ENCODE results near the gene PIGQ. TPM values are rescaled to one million over a fixed set of nuclear protein-coding genes. Genes with fewer than 3 reads are reported as not detected.

Gene PIGQ
- polyA plus RNA-seq (ENCODE audit: insufficient read length in 3 of 3): 10 to 100 TPM; 49.8 to 55.6 (median 50.4) TPM

- DNase-seq (ENCODE audit: low read depth in 3 of 3, low spot score in 2 of 3): no peak
Measured at GRCh38 chr16:569445-570254, at the start of gene PIGQ. TSS of gene PIGQ (plus strand) at chr16:569968. CDS start at chr16:574075, 4,107 bp downstream.

- DNase-seq (ENCODE audit: low read depth in 3 of 3, low spot score in 2 of 3): no peak
Measured at GRCh38 chr16:520847-521246, 48.9 kb upstream of the PIGQ start.

GRCh38 chr16:521381-522210 lies 48.2 kb upstream of the PIGQ start:
- DNase-seq (ENCODE audit: low read depth in 3 of 3, low spot score in 2 of 3): no peak

- DNase-seq (ENCODE audit: low read depth in 3 of 3, low spot score in 2 of 3): no peak
Measured at GRCh38 chr16:522320-523096, 47.3 kb upstream of the PIGQ start.

- DNase-seq (ENCODE audit: low read depth in 3 of 3, low spot score in 2 of 3): no peak
Measured at GRCh38 chr16:523097-523741, 46.5 kb upstream of the PIGQ start.

GRCh38 chr16:524274-525040 lies 45.3 kb upstream of the PIGQ start:
- no peak for DNase-seq (ENCODE audit: low read depth in 3 of 3, low spot score in 2 of 3)

- DNase-seq (ENCODE audit: low read depth in 3 of 3, low spot score in 2 of 3): no peak
Measured at GRCh38 chr16:525123-525519, 44.6 kb upstream of the PIGQ start.

GRCh38 chr16:525520-526180 lies 44.1 kb upstream of the PIGQ start:
- no peak for DNase-seq (ENCODE audit: low read depth in 3 of 3, low spot score in 2 of 3)

- DNase-seq (ENCODE audit: low read depth in 3 of 3, low spot score in 2 of 3): no peak
Measured at GRCh38 chr16:526181-527014, 43.4 kb upstream of the PIGQ start.

GRCh38 chr16:527015-527903 lies 42.5 kb upstream of the PIGQ start, which contains the start of gene CAPN15:
TSS of gene CAPN15 (plus strand) at chr16:527712. CDS start at chr16:546839, 19,127 bp downstream.
- DNase-seq (ENCODE audit: low read depth in 3 of 3, low spot score in 2 of 3): peak; percentile 68 to 82 (median 80)

- no peak for DNase-seq (ENCODE audit: low read depth in 3 of 3, low spot score in 2 of 3)
Measured at GRCh38 chr16:528111-529011, 41.4 kb upstream of the PIGQ start.

GRCh38 chr16:529012-529575 lies 40.7 kb upstream of the PIGQ start:
- no peak for DNase-seq (ENCODE audit: low read depth in 3 of 3, low spot score in 2 of 3)

GRCh38 chr16:530111-530817 lies 39.5 kb upstream of the PIGQ start:
- no peak for DNase-seq (ENCODE audit: low read depth in 3 of 3, low spot score in 2 of 3)

- no peak for DNase-seq (ENCODE audit: low read depth in 3 of 3, low spot score in 2 of 3)
Measured at GRCh38 chr16:531494-532125, 38.2 kb upstream of the PIGQ start.
